Adipose tissue (tissue), 3 donors: ENCODE data around the gene FCHSD2. TPM values are rescaled to one million over a fixed set of nuclear protein-coding genes. Genes with fewer than 3 reads are reported as not detected.

ENCODE experiments used
- H3K27ac ChIP-seq: one replicate; pipeline ENCODE4 v1.5.1; 2013; ENCODE audit warnings: low read depth, low read length
- WGBS, 3 donors: extraction: QIAGEN DNeasy Blood & Tissue Kit; methylation state at CpG; one replicate each; pipeline ENCODE4 v1.1.7; 2013; 5-methylcytosine and 5-hydroxymethylcytosine counted together
- polyA plus RNA-seq, 3 donors: library from polyadenylated mRNA; stranded (reverse); fragments of 200-250 nt; gene quantifications; one replicate each; pipeline ENCODE4 v1.2.3, GENCODE V29; 2013
- donor health status: healthy with polysubstance abuse.
- donor health status: Bipolar disorder and iron deficiency.
- donor health status: healthy.

FCHSD2 gene
- polyA plus RNA-seq, 3 donors, result 4.9 to 17.8 (median 16.3) TPM

GRCh38 chr11:73174495-73174791 lies 32.3 kb upstream of the FCHSD2 start:
- no peak overlapping the region for H3K27ac ChIP-seq
- 92 to 100% (median 96%) methylated on average over 3 of the region's 3 CpGs for WGBS, 3 donors

GRCh38 chr11:73173755-73174494 lies 31.8 kb upstream of the FCHSD2 start:
- H3K27ac ChIP-seq, result no peak overlapping the region
- 63 to 82% (median 68%) methylated on average over 11 of the region's 11 CpGs for WGBS, 3 donors

- no peak overlapping the region for H3K27ac ChIP-seq
- WGBS, 3 donors, result 86 to 91% (median 90%) methylated on average over 4 of the region's 4 CpGs
Measured at GRCh38 chr11:73172992-73173656, 31.0 kb upstream of the FCHSD2 start.

GRCh38 chr11:73171436-73172161 lies 29.5 kb upstream of the FCHSD2 start:
- H3K27ac ChIP-seq, result no peak overlapping the region
- WGBS, 3 donors, result 75 to 87% (median 78%) methylated on average over 8 of the region's 8 CpGs

- 91 to 97% (median 91%) methylated on average over 2 of the region's 2 CpGs for WGBS, 3 donors
Measured at GRCh38 chr11:73170140-73170539, 28.0 kb upstream of the FCHSD2 start.

GRCh38 chr11:73168925-73169579 lies 26.9 kb upstream of the FCHSD2 start:
- 79 to 86% (median 85%) methylated on average over 11 of the region's 11 CpGs for WGBS, 3 donors
- no peak overlapping the region for H3K27ac ChIP-seq

More at GRCh38 chr11:73170140-73170539, 28.0 kb upstream of the FCHSD2 start:
- H3K27ac ChIP-seq, result no peak overlapping the region

- no peak overlapping the region for H3K27ac ChIP-seq
- 46 to 55% (median 50%) methylated on average over 3 of the region's 3 CpGs for WGBS, 3 donors
Measured at GRCh38 chr11:73167363-73167954, 25.3 kb upstream of the FCHSD2 start.

GRCh38 chr11:73164803-73165540 lies 22.9 kb upstream of the FCHSD2 start:
- WGBS, 3 donors, result 89 to 93% (median 92%) methylated on average over 2 of the region's 2 CpGs

GRCh38 chr11:73163638-73164174 lies 21.6 kb upstream of the FCHSD2 start:
- H3K27ac ChIP-seq, result no peak overlapping the region
- WGBS, 3 donors, result 90 to 92% (median 92%) methylated on average over 2 of the region's 2 CpGs

More at GRCh38 chr11:73164803-73165540, 22.9 kb upstream of the FCHSD2 start:
- H3K27ac ChIP-seq, result no peak overlapping the region

- no peak overlapping the region for H3K27ac ChIP-seq
- 73 to 84% (median 77%) methylated on average over 10 of the region's 10 CpGs for WGBS, 3 donors
Measured at GRCh38 chr11:73162196-73162740, 20.1 kb upstream of the FCHSD2 start.

- no peak overlapping the region for H3K27ac ChIP-seq
- 85 to 89% (median 89%) methylated on average over 10 of the region's 10 CpGs for WGBS, 3 donors
Measured at GRCh38 chr11:73160005-73160760, 18.1 kb upstream of the FCHSD2 start.

GRCh38 chr11:73159297-73159696 lies 17.2 kb upstream of the FCHSD2 start:
- H3K27ac ChIP-seq, result no peak overlapping the region
- WGBS, 3 donors, result 97 to 100% (median 100%) methylated on average over 3 of the region's 3 CpGs

GRCh38 chr11:73158356-73159051 lies 16.4 kb upstream of the FCHSD2 start:
- WGBS, 3 donors, result 77 to 86% (median 82%) methylated on average over 8 of the region's 8 CpGs
- no peak overlapping the region for H3K27ac ChIP-seq

GRCh38 chr11:73157101-73158010 lies 15.2 kb upstream of the FCHSD2 start:
- WGBS, 3 donors, result 44 to 70% (median 54%) methylated on average over 9 of the region's 9 CpGs
- no peak overlapping the region for H3K27ac ChIP-seq

- H3K27ac ChIP-seq, result no peak overlapping the region
- WGBS, 3 donors, result 83 to 98% (median 97%) methylated on average over 2 of the region's 2 CpGs
Measured at GRCh38 chr11:73156686-73157085, 14.6 kb upstream of the FCHSD2 start.
